ENCODE measurements around the gene GK. TPM values are rescaled to one million over a fixed set of nuclear protein-coding genes. Genes with fewer than 3 reads are reported as not detected.
"Not testable (repeated sequence)": the region's sequence is repeated elsewhere in the genome, so short reads cannot be mapped to it uniquely, and the experiment has no call there.

GK gene
- total RNA-seq, 6 experiments from 2014 or later: 23.6 to 121 (median 73.2) TPM

GRCh38 chrX:30652527-30653414, 452 bp upstream of the GK start:
- peak overlapping the region; percentile 51 to 68 (median 68) for H3K4me3 ChIP-seq
- 21% methylated on average over 16 of the region's 65 CpGs for WGBS (ENCODE audit: insufficient coverage, low coverage, low lambda C conversion rate, missing lambda C conversion rate)
- ATAC-seq: peak; percentile 77 to 95 (median 90)
- peak; percentile 96 for DNase-seq
- TF ChIP-seq CTCF (IDR thresholded peaks at IDR 0.05) (no peak), POLR2A (IDR thresholded peaks at IDR 0.05) (peak; percentile 72)
- no peaks in the 10 kb centered on the region for H3K27me3 ChIP-seq
- peak overlapping the region; percentile 57 to 87 (median 76) for H3K27ac ChIP-seq
- peaks cover 0 to 3% (median 0%) of the 10 kb centered on the region in 4 donors for H3K4me1 ChIP-seq
- H3K9me3 ChIP-seq: no peaks in the 10 kb centered on the region
- intact Hi-C loops (cut with DNase I): no loop called here
- no peaks in the 10 kb centered on the region for H3K36me3 ChIP-seq

GRCh38 chrX:30654386-30654785, 1.2 kb downstream of the GK start:
- peak overlapping the region; percentile 37 to 91 (median 75) for H3K27ac ChIP-seq
- peak overlapping the region; percentile 51 to 68 (median 68) for H3K4me3 ChIP-seq

GRCh38 chrX:30654989-30655607, 1.9 kb downstream of the GK start:
- Histone ChIP-seq H3K4me1 (peaks cover 0 to 3% (median 0%) of the 10 kb centered on the region in 4 donors), H3K4me3 (peak overlapping the region; percentile 51 to 68 (median 68)), H3K9me3 (no peaks in the 10 kb centered on the region), H3K36me3 (no peaks in the 10 kb centered on the region), H3K27ac (peak overlapping the region; percentile 37 to 91 (median 75)), H3K27me3 (no peaks in the 10 kb centered on the region)
- ATAC-seq (no peak), DNase-seq (peak in 1 of 3 donors; percentile 51)
- TF ChIP-seq CTCF (IDR thresholded peaks at IDR 0.05) (no peak), POLR2A (IDR thresholded peaks at IDR 0.05) (no peak)
- 20% methylated on average over 2 of the region's 2 CpGs for WGBS (ENCODE audit: insufficient coverage, low coverage, low lambda C conversion rate, missing lambda C conversion rate)
- intact Hi-C loops (cut with DNase I): no loop called here

More at GRCh38 chrX:30654386-30654785, 1.2 kb downstream of the GK start:
- H3K27me3 ChIP-seq; DNase-seq; ATAC-seq; intact Hi-C loops (cut with DNase I); H3K36me3 ChIP-seq; H3K4me1 ChIP-seq; H3K9me3 ChIP-seq: not testable (repeated sequence)
- 59% methylated on average over 12 of the region's 13 CpGs for WGBS (ENCODE audit: insufficient coverage, low coverage, low lambda C conversion rate, missing lambda C conversion rate)

GRCh38 chrX:30655991-30656390, 2.8 kb downstream of the GK start:
- Histone ChIP-seq H3K4me3 (no peak overlapping the region), H3K27me3 (no peaks in the 10 kb centered on the region), H3K27ac (peak overlapping the region in 1 of 3 donors; percentile 91), H3K4me1 (peaks cover 0 to 3% (median 0%) of the 10 kb centered on the region in 4 donors), H3K9me3 (no peaks in the 10 kb centered on the region), H3K36me3 (no peaks in the 10 kb centered on the region)
- TF ChIP-seq POLR2A (IDR thresholded peaks at IDR 0.05): no peak
- no peak for TF ChIP-seq CTCF (IDR thresholded peaks at IDR 0.05)
- intact Hi-C loops (cut with DNase I): no loop called here
- DNase-seq (no peak), ATAC-seq (no peak)
- WGBS (ENCODE audit: insufficient coverage, low coverage, low lambda C conversion rate, missing lambda C conversion rate): 36% methylated on average over 3 of the region's 3 CpGs

All from right lobe of liver (tissue), 6 donors.